H1 (cell line): ENCODE data around the gene DOCK1.

ENCODE experiments used
- BRCA1 ChIP-seq: IDR thresholded peaks from 2 replicates; pipeline ENCODE4 v1.6.1; 2012; ENCODE audit warnings: low read depth, low read length, improper control_type of control experiment
- CTCF ChIP-seq, 3 experiments: IDR thresholded peaks; 1 replicate in 2 of 3; 2 replicates in 1 of 3; pipeline versions ENCODE4 v1.5.1 to v1.6.1; 2011; ENCODE audit warnings: low read length in 3 of 3, mild to moderate bottlenecking in 3 of 3, inconsistent platforms in 2 of 3, low read depth in 1 of 3, moderate library complexity in 1 of 3; ENCODE audit not compliant: insufficient read depth in 1 of 3; ENCODE audit errors: control extremely low read depth in 1 of 3
- EZH2 ChIP-seq: fragments of 200-600 bp; sonication (generic); IDR thresholded peaks from 2 replicates; pipeline ENCODE4 v1.7.1; 2012; ENCODE audit warnings: low read depth, mild to moderate bottlenecking, moderate library complexity, low read length, inconsistent platforms; ENCODE audit not compliant: severe bottlenecking
- GTF2F1 ChIP-seq: IDR thresholded peaks from 2 replicates; pipeline ENCODE4 v1.6.1; 2012; ENCODE audit warnings: low read depth, low read length, improper control_type of control experiment, borderline replicate concordance
- JUND ChIP-seq: IDR thresholded peaks from 2 replicates; pipeline ENCODE4 v1.6.1; 2011; ENCODE audit warnings: mild to moderate bottlenecking, improper control_type of control experiment, low read length
- MAX ChIP-seq: IDR thresholded peaks from 2 replicates; pipeline ENCODE4 v1.6.1; 2012; ENCODE audit warnings: inconsistent platforms
- NRF1 ChIP-seq: IDR thresholded peaks from 2 replicates; pipeline ENCODE4 v1.6.1; 2011; ENCODE audit warnings: mild to moderate bottlenecking, low read depth, low read length, improper control_type of control experiment
- POLR2AphosphoS5 ChIP-seq: IDR thresholded peaks from 2 replicates; pipeline ENCODE4 v1.6.1; 2011; ENCODE audit warnings: low read depth, low read length
- RFX5 ChIP-seq: IDR thresholded peaks from 2 replicates; pipeline ENCODE4 v1.6.1; 2011; ENCODE audit warnings: low read depth, low read length, improper control_type of control experiment, borderline replicate concordance

GRCh38 chr10:127354255-127354654 lies 449.0 kb downstream of the DOCK1 start:
- TF ChIP-seq EZH2, result no peak
- TF ChIP-seq POLR2AphosphoS5, result no peak
- no peak for TF ChIP-seq CTCF (IDR thresholded peaks at IDR 0.05; ENCODE audit: control extremely low read depth in 1 of 3, insufficient read depth in 1 of 3, low read depth in 1 of 3, low read length in 3 of 3)
- no peak for TF ChIP-seq BRCA1
- TF ChIP-seq JUND, result no peak
- no peak for TF ChIP-seq NRF1
- TF ChIP-seq RFX5, result no peak
- no peak for TF ChIP-seq MAX
- no peak for TF ChIP-seq GTF2F1
